HEK293 (cell line): ENCODE results near the gene VWA3A.

Experiments used
- KLF8 ChIP-seq: fragments of 450-650 bp; formaldehyde crosslinking; IDR thresholded peaks from 2 replicates; pipeline ENCODE4 v1.5.1; 2016; ENCODE audit warnings: missing biosample characterization, missing genetic modification characterization
- KLF9 ChIP-seq: fragments of 450-650 bp; formaldehyde crosslinking; IDR thresholded peaks from 2 replicates; pipeline ENCODE4 v1.5.1; 2016; ENCODE audit warnings: missing biosample characterization, missing genetic modification characterization, low read depth
- PRDM1 ChIP-seq: fragments of 450-650 bp; formaldehyde crosslinking; IDR thresholded peaks from 2 replicates; pipeline ENCODE4; 2016; ENCODE audit warnings: missing biosample characterization, missing genetic modification characterization
- ZBTB21 ChIP-seq: fragments of 450-650 bp; formaldehyde crosslinking; IDR thresholded peaks from 2 replicates; pipeline ENCODE4 v1.5.1; 2017; ENCODE audit warnings: missing biosample characterization, missing genetic modification characterization
- ZFP3 ChIP-seq: fragments of 450-650 bp; formaldehyde crosslinking; IDR thresholded peaks from 2 replicates; pipeline ENCODE4 v1.5.1; 2016; ENCODE audit warnings: low read depth, missing biosample characterization, missing genetic modification characterization
- ZFP69B ChIP-seq: fragments of 450-650 bp; formaldehyde crosslinking; IDR thresholded peaks from 2 replicates; pipeline ENCODE4 v1.5.1; 2016; ENCODE audit warnings: missing biosample characterization, missing genetic modification characterization
- ZNF146 ChIP-seq: fragments of 450-650 bp; formaldehyde crosslinking; IDR thresholded peaks from 2 replicates; pipeline ENCODE4 v1.5.1; 2016; ENCODE audit warnings: missing biosample characterization, missing genetic modification characterization
- ZNF175 ChIP-seq: fragments of 450-650 bp; formaldehyde crosslinking; IDR thresholded peaks from 2 replicates; pipeline ENCODE4 v1.5.1; 2016; ENCODE audit warnings: missing biosample characterization, missing genetic modification characterization
- ZNF23 ChIP-seq: fragments of 450-650 bp; formaldehyde crosslinking; IDR thresholded peaks from 2 replicates; pipeline ENCODE4 v1.5.1; 2016; ENCODE audit warnings: missing biosample characterization, missing genetic modification characterization, borderline replicate concordance
- ZNF266 ChIP-seq: fragments of 450-650 bp; formaldehyde crosslinking; IDR thresholded peaks from 2 replicates; pipeline ENCODE4 v1.5.1; 2016; ENCODE audit warnings: missing biosample characterization, missing genetic modification characterization, low read depth
- ZNF274 ChIP-seq, 2 experiments: fragments of 200-500 bp in 1 of 2; fragments of 450-650 bp in 1 of 2; sonication (Bioruptor generic) in 1 of 2; formaldehyde crosslinking in 1 of 2; IDR thresholded peaks; 2 replicates each; pipeline versions ENCODE4 v1.5.1 to v1.6.1; 2014 to 2016; ENCODE audit warnings: borderline replicate concordance in 1 of 2, inconsistent platforms in 1 of 2, low read length in 1 of 2, missing biosample characterization in 1 of 2, missing genetic modification characterization in 1 of 2
- ZNF292 ChIP-seq: fragments of 450-650 bp; formaldehyde crosslinking; IDR thresholded peaks from 2 replicates; pipeline ENCODE4 v1.5.1; 2016; ENCODE audit warnings: low read depth, missing biosample characterization, missing genetic modification characterization, borderline replicate concordance
- ZNF335 ChIP-seq: fragments of 450-650 bp; formaldehyde crosslinking; conservative IDR thresholded peaks from 2 replicates; pipeline ENCODE4 v1.5.1; 2016; ENCODE audit warnings: missing biosample characterization, missing genetic modification characterization
- ZNF350 ChIP-seq: fragments of 450-650 bp; formaldehyde crosslinking; IDR thresholded peaks from 2 replicates; pipeline ENCODE4 v1.5.0; 2017; ENCODE audit warnings: missing biosample characterization, mild to moderate bottlenecking, missing genetic modification characterization
- ZNF391 ChIP-seq: fragments of 450-650 bp; formaldehyde crosslinking; IDR thresholded peaks from 2 replicates; pipeline ENCODE4 v1.5.1; 2016; ENCODE audit warnings: low read depth, missing biosample characterization, missing genetic modification characterization, borderline replicate concordance
- ZNF404 ChIP-seq: fragments of 450-650 bp; formaldehyde crosslinking; IDR thresholded peaks from 2 replicates; pipeline ENCODE4 v1.5.1; 2017; ENCODE audit warnings: missing biosample characterization, missing genetic modification characterization
- ZNF521 ChIP-seq: fragments of 450-650 bp; formaldehyde crosslinking; IDR thresholded peaks from 2 replicates; pipeline ENCODE4 v1.5.1; 2017; ENCODE audit warnings: missing biosample characterization, mild to moderate bottlenecking, missing genetic modification characterization
- ZNF544 ChIP-seq: fragments of 450-650 bp; formaldehyde crosslinking; IDR thresholded peaks from 2 replicates; pipeline ENCODE4 v1.5.0; 2017; ENCODE audit warnings: missing biosample characterization, missing genetic modification characterization
- ZNF555 ChIP-seq: fragments of 450-650 bp; formaldehyde crosslinking; conservative IDR thresholded peaks from 2 replicates; pipeline ENCODE4 v1.5.1; 2017; ENCODE audit warnings: missing biosample characterization, mild to moderate bottlenecking, missing genetic modification characterization, inconsistent platforms
- ZNF558 ChIP-seq: fragments of 450-650 bp; formaldehyde crosslinking; IDR thresholded peaks from 2 replicates; pipeline ENCODE4 v1.5.1; 2016; ENCODE audit warnings: missing biosample characterization, missing genetic modification characterization
- ZNF571 ChIP-seq: fragments of 450-650 bp; formaldehyde crosslinking; IDR thresholded peaks from 2 replicates; pipeline ENCODE4 v1.5.0; 2017; ENCODE audit warnings: missing biosample characterization, missing genetic modification characterization
- ZNF596 ChIP-seq: fragments of 450-650 bp; IDR thresholded peaks from 2 replicates; pipeline ENCODE4 v1.5.0; 2018; ENCODE audit warnings: missing biosample characterization, mild to moderate bottlenecking, missing genetic modification characterization, moderate library complexity
- ZNF600 ChIP-seq: fragments of 450-650 bp; formaldehyde crosslinking; IDR thresholded peaks from 2 replicates; pipeline ENCODE4 v1.5.1; 2016; ENCODE audit warnings: missing biosample characterization, missing genetic modification characterization
- ZNF660 ChIP-seq: fragments of 450-650 bp; IDR thresholded peaks from 2 replicates; pipeline ENCODE4 v1.5.1; 2018; ENCODE audit warnings: missing biosample characterization, mild to moderate bottlenecking, missing genetic modification characterization
- TF ChIP-seq, protein P1 (sequence below): fragments of 450-650 bp; formaldehyde crosslinking; IDR thresholded peaks from 2 replicates; pipeline ENCODE4; 2016; ENCODE audit warnings: missing biosample characterization, missing genetic modification characterization
- TF ChIP-seq, protein P2 (sequence below): fragments of 450-650 bp; formaldehyde crosslinking; IDR thresholded peaks from 2 replicates; pipeline ENCODE4 v1.5.1; 2016; ENCODE audit warnings: missing biosample characterization, missing genetic modification characterization
- TF ChIP-seq, protein P3 (sequence below): fragments of 450-650 bp; formaldehyde crosslinking; IDR thresholded peaks from 2 replicates; pipeline ENCODE4 v1.5.1; 2016; ENCODE audit warnings: missing biosample characterization, missing genetic modification characterization
- TF ChIP-seq, protein P4 (sequence below): fragments of 450-650 bp; formaldehyde crosslinking; IDR thresholded peaks from 2 replicates; pipeline ENCODE4 v1.5.1; 2017; ENCODE audit warnings: missing biosample characterization, missing genetic modification characterization
- TF ChIP-seq, protein P5 (sequence below): fragments of 450-650 bp; formaldehyde crosslinking; IDR thresholded peaks from 2 replicates; pipeline ENCODE4 v1.5.1; 2016; ENCODE audit warnings: missing biosample characterization, missing genetic modification characterization

Gene VWA3A

DNA sequence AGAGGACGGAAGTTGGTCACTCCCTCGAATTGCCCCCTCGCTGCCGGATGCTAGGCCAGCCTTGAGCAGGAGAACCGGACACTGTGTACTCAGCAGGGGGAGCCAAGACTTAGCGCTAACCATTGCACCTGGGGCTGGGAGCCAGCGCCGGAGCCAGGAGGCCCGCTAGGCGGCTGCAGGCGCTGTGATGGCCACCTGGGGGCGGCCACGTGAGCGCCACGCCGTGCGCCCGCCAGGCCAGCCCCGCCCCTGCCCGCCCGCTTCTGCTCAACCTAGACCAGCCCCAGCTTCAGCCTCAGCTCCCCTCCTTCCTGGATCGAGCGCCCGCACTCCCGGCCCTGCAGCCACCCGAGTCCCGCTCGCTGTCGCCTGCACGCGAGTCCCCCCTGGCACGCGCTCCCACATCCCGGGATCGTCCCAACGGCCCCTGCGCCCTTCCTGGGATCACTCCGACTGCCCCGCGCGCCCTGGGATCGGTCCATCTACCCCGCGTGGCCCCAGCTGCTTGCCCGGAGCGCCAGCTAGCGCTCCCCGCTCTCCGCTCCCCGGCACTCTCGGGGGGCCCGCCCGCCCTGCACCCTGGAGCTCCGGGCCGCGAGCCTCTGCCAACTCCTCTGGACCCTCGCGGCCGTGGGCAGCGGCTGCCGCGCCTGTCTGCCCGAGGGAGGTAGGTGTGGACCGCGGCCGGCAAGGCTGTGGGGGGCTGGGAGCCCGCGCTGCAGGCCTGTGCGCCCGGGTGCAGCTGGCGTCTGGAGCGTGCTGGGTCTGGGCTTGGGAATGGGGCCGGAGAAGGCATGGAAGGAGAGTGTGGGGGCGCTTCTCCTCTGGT is 113.9 kb downstream of the VWA3A start, which contains the start of gene EEF2K (continued):
- TF ChIP-seq ZNF521 (no peak), ZNF596 (tag by site-specific recombination) (0 out of 2 replicates have a peak, but pooled peaks have one; percentile 40), ZNF146 (tag by site-specific recombination) (no peak), ZNF23 (no peak), ZNF404 (no peak), ZNF292 (no peak), ZNF274 (IDR thresholded peaks at IDR 0.05; ENCODE audit: low read length) (no peak), ZNF274 (tag by site-specific recombination; IDR thresholded peaks at IDR 0.05; ENCODE audit: borderline replicate concordance) (no peak), ZNF600 (0 out of 2 replicates have a peak, but pooled peaks have one; percentile 38), ZFP3 (no peak), ZFP69B (tag by site-specific recombination) (0 out of 2 replicates have a peak, but pooled peaks have one; percentile 28), PRDM1 (tag by site-specific recombination) (no peak), KLF8 (peak; percentile 75; the same call in 1 of the 2 replicates), ZNF571 (tag by site-specific recombination) (no peak), ZNF391 (no peak), ZNF350 (tag by site-specific recombination) (no peak), ZNF335 (peak; percentile 95; the same call in 1 of the 2 replicates), ZNF558 (tag by site-specific recombination) (no peak), KLF9 (peak; percentile 68), ZNF175 (no peak), ZNF544 (no peak), ZNF660 (tag by site-specific recombination) (peak; percentile 93), ZNF555 (tag by site-specific recombination) (no peak), ZNF266 (tag by site-specific recombination) (no peak), ZBTB21 (tag by site-specific recombination) (no peak)
- TF ChIP-seq, protein P1, sequence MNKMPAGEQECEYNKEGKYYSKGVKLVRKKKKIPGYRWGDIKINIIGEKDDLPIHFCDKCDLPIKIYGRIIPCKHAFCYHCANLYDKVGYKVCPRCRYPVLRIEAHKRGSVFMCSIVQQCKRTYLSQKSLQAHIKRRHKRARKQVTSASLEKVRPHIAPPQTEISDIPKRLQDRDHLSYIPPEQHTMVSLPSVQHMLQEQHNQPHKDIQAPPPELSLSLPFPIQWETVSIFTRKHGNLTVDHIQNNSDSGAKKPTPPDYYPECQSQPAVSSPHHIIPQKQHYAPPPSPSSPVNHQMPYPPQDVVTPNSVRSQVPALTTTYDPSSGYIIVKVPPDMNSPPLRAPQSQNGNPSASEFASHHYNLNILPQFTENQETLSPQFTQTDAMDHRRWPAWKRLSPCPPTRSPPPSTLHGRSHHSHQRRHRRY (tag by site-specific recombination): no peak
- TF ChIP-seq, protein P2, sequence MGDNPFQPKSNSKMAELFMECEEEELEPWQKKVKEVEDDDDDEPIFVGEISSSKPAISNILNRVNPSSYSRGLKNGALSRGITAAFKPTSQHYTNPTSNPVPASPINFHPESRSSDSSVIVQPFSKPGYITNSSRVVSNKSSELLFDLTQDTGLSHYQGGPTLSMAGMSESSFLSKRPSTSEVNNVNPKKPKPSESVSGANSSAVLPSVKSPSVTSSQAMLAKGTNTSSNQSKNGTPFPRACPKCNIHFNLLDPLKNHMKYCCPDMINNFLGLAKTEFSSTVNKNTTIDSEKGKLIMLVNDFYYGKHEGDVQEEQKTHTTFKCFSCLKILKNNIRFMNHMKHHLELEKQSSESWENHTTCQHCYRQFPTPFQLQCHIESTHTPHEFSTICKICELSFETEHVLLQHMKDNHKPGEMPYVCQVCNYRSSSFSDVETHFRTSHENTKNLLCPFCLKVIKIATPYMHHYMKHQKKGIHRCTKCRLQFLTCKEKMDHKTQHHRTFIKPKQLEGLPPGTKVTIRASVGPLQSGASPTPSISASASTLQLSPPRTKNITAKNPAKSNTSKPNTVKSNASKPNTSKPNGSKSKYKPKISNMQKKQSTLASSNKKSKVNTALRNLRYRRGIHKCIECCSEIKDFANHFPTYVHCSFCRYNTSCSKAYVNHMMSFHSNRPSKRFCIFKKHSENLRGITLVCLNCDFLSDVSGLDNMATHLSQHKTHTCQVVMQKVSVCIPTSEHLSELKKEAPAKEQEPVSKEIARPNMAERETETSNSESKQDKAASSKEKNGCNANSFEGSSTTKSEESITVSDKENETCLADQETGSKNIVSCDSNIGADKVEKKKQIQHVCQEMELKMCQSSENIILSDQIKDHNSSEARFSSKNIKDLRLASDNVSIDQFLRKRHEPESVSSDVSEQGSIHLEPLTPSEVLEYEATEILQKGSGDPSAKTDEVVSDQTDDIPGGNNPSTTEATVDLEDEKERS: no peak
- TF ChIP-seq, protein P3, sequence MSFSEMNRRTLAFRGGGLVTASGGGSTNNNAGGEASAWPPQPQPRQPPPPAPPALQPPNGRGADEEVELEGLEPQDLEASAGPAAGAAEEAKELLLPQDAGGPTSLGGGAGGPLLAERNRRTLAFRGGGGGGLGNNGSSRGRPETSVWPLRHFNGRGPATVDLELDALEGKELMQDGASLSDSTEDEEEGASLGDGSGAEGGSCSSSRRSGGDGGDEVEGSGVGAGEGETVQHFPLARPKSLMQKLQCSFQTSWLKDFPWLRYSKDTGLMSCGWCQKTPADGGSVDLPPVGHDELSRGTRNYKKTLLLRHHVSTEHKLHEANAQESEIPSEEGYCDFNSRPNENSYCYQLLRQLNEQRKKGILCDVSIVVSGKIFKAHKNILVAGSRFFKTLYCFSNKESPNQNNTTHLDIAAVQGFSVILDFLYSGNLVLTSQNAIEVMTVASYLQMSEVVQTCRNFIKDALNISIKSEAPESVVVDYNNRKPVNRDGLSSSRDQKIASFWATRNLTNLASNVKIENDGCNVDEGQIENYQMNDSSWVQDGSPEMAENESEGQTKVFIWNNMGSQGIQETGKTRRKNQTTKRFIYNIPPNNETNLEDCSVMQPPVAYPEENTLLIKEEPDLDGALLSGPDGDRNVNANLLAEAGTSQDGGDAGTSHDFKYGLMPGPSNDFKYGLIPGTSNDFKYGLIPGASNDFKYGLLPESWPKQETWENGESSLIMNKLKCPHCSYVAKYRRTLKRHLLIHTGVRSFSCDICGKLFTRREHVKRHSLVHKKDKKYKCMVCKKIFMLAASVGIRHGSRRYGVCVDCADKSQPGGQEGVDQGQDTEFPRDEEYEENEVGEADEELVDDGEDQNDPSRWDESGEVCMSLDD: peak; percentile 59; the same call in 1 of the 2 replicates
- TF ChIP-seq, protein P4, sequence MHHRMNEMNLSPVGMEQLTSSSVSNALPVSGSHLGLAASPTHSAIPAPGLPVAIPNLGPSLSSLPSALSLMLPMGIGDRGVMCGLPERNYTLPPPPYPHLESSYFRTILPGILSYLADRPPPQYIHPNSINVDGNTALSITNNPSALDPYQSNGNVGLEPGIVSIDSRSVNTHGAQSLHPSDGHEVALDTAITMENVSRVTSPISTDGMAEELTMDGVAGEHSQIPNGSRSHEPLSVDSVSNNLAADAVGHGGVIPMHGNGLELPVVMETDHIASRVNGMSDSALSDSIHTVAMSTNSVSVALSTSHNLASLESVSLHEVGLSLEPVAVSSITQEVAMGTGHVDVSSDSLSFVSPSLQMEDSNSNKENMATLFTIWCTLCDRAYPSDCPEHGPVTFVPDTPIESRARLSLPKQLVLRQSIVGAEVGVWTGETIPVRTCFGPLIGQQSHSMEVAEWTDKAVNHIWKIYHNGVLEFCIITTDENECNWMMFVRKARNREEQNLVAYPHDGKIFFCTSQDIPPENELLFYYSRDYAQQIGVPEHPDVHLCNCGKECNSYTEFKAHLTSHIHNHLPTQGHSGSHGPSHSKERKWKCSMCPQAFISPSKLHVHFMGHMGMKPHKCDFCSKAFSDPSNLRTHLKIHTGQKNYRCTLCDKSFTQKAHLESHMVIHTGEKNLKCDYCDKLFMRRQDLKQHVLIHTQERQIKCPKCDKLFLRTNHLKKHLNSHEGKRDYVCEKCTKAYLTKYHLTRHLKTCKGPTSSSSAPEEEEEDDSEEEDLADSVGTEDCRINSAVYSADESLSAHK (tag by site-specific recombination): 0 out of 2 replicates have a peak, but pooled peaks have one; percentile 8
- TF ChIP-seq, protein P5, sequence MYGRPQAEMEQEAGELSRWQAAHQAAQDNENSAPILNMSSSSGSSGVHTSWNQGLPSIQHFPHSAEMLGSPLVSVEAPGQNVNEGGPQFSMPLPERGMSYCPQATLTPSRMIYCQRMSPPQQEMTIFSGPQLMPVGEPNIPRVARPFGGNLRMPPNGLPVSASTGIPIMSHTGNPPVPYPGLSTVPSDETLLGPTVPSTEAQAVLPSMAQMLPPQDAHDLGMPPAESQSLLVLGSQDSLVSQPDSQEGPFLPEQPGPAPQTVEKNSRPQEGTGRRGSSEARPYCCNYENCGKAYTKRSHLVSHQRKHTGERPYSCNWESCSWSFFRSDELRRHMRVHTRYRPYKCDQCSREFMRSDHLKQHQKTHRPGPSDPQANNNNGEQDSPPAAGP (tag by site-specific recombination): peak; percentile 76; the same call in 1 of the 2 replicates
